Measurements from ENCODE around the gene C3.

DNA sequence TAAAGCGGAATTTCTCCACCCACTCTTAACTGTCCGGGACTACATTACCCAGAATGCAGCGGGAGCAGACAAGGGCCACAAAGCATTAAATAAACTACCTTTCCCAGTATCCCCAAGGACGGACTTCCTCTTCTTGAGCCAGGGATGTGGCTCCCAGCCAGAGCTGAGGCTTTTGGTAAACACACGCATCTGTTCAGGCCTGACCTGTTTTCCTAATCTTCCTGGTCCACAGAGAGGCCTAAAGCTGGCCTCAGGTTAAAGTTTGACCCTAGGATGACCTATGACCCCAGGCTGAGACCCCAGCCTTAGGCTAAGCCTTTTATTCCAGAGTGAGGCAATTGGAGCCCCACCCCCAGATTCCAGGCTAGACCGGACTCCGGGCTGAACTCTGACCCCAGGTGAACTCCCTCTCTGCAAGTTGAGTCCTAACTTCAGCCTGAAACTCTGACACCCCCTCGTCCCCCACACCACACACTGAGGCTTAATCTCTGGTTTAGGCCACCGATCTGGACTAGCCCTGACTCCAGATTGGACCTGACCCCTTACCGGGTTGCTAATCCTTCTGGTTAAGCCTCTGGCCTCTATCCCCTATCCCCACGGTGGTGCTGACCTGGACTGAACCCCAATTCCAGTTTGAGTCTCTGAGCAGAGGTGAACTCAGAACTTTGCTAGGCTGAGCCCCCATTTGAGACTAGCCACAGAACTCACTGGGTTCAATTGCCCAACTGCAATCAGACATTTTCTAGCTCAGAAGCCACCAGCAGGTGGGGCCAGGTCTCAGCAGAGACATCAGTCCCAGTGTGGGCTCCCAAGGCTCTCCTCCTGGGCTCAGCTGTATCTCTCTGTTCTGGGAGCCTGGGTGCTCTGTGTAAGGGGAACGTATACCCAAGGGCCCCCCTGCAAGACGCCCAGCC is 17.7 kb upstream of the C3 start:
- TF ChIP-seq, protein P1, sequence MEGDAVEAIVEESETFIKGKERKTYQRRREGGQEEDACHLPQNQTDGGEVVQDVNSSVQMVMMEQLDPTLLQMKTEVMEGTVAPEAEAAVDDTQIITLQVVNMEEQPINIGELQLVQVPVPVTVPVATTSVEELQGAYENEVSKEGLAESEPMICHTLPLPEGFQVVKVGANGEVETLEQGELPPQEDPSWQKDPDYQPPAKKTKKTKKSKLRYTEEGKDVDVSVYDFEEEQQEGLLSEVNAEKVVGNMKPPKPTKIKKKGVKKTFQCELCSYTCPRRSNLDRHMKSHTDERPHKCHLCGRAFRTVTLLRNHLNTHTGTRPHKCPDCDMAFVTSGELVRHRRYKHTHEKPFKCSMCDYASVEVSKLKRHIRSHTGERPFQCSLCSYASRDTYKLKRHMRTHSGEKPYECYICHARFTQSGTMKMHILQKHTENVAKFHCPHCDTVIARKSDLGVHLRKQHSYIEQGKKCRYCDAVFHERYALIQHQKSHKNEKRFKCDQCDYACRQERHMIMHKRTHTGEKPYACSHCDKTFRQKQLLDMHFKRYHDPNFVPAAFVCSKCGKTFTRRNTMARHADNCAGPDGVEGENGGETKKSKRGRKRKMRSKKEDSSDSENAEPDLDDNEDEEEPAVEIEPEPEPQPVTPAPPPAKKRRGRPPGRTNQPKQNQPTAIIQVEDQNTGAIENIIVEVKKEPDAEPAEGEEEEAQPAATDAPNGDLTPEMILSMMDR (IDR thresholded peaks at IDR 0.05), result peak in 1 of 3 donors; percentile 58
- no peak for TF ChIP-seq POLR2A (IDR thresholded peaks at IDR 0.05)
